Sciatic nerve (tissue), 2 donors: Measurements from ENCODE around the gene SLC16A11. TPM values are rescaled to one million over a fixed set of nuclear protein-coding genes. Genes with fewer than 3 reads are reported as not detected.
"Not testable (repeated sequence)": the region's sequence is repeated elsewhere in the genome, so short reads cannot be mapped to it uniquely, and the experiment has no call there.

Experiments
- ATAC-seq: fragments of 200-7000 bp; cut with Tn5 transposase; one replicate; pipeline ENCODE4 v1.9.1; 2020; ENCODE audit warnings: mild to moderate bottlenecking, moderate library complexity
- DNase-seq: peaks from one replicate; pipeline ENCODE4 v3.0.0-alpha.2; 2020; ENCODE audit warnings: low spot score
- intact Hi-C: fragments of 100-400 bp; cut with DNase I; formaldehyde crosslinking; loops from one replicate; pipeline ENCODE4 v1.14.2; 2022
- total RNA-seq: library from RNA; stranded (reverse); fragmentation: NEBNext Ultra II Directional; extraction: Animal tissue kit (Norgen Biotek cat#: 25700); gene quantifications from one replicate; pipeline ENCODE4 v1.2.1, GENCODE V29; 2021
- donor health status: DM: no; HTN: no; CAD: no.
- donor health status: DM: no; HTN: no; CAD: no.

Gene SLC16A11
- total RNA-seq, 1 donor from 2014 or later, result 0.89 TPM

- intact Hi-C loops, result no loop called here
- DNase-seq (no peak), ATAC-seq (peak; percentile 22)
These were observed 47.5 kb downstream of the SLC16A11 start for GRCh38 chr17:6996256-6997011.

- ATAC-seq (peak; percentile 41), DNase-seq (no peak)
- intact Hi-C loops, result no loop called here
These were observed 48.2 kb downstream of the SLC16A11 start, which contains the start of gene ALOX12 for GRCh38 chr17:6995500-6996255. ALOX12 (plus strand) TSS chr17:6996049; CDS start chr17:6996118, 69 bp downstream.

- ATAC-seq (no peak), DNase-seq (no peak)
- intact Hi-C loops, result no loop called here
These were observed 49.1 kb downstream of the SLC16A11 start for GRCh38 chr17:6994666-6995256.

- intact Hi-C loops, result no loop called here
- DNase-seq (no peak), ATAC-seq (no peak)
These were observed 49.7 kb downstream of the SLC16A11 start for GRCh38 chr17:6994118-6994598.

GRCh38 chr17:6993613-6994056 is 50.3 kb downstream of the SLC16A11 start:
- intact Hi-C loops, DNase-seq, ATAC-seq: not testable (repeated sequence)

Other genes with a start within 250 kb of the SLC16A11 start
- gene TEKT1, start 212.4 kb downstream of the SLC16A11 start, total RNA-seq, result 0.89 TPM
- gene ALOX12, start 48.0 kb downstream of the SLC16A11 start, total RNA-seq, result not detected
- gene RNASEK, start 31.5 kb downstream of the SLC16A11 start, total RNA-seq, result 152 TPM
- 24.5 TPM for gene BCL6B, start 21.0 kb downstream of the SLC16A11 start, total RNA-seq
- gene SLC16A13, start 8.1 kb downstream of the SLC16A11 start, total RNA-seq, result 1.8 TPM
- 14.7 TPM for gene CLEC10A, start 36.2 kb upstream of the SLC16A11 start, total RNA-seq
- 1.1 TPM for gene ASGR2, start 70.7 kb upstream of the SLC16A11 start, total RNA-seq
- 2.3 TPM for gene ASGR1, start 135.3 kb upstream of the SLC16A11 start, total RNA-seq
- gene DLG4, start 175.7 kb upstream of the SLC16A11 start, total RNA-seq, result 32.2 TPM
- gene ACADVL, start 175.8 kb upstream of the SLC16A11 start, total RNA-seq, result 321 TPM
- gene DVL2, start 190.4 kb upstream of the SLC16A11 start, total RNA-seq, result 49.1 TPM
- gene PHF23, start 195.4 kb upstream of the SLC16A11 start, total RNA-seq, result 23.8 TPM
- 397 TPM for gene GABARAP, start 198.4 kb upstream of the SLC16A11 start, total RNA-seq
- gene CTDNEP1, start 207.6 kb upstream of the SLC16A11 start, total RNA-seq, result 82.0 TPM
- 26.7 TPM for gene ELP5, start 208.1 kb upstream of the SLC16A11 start, total RNA-seq
- gene CLDN7, start 218.4 kb upstream of the SLC16A11 start, total RNA-seq, result 4.1 TPM
- gene SLC2A4, start 237.6 kb upstream of the SLC16A11 start, total RNA-seq, result 6.1 TPM